AML-193 (cell line): Measurements from ENCODE around the gene APP.

Experiments
- DNase-seq, 2 experiments: peaks; one replicate each; lab custom pipeline; 2025; lab: John Stamatoyannopoulos, UW

Gene APP

GRCh38 chr21:26170471-26171257 is at the start of gene APP:
TSS of gene APP (minus strand) at chr21:26170770. CDS start at chr21:26170620, 150 bp downstream.
- peak; percentile 30 to 50 for DNase-seq

- DNase-seq, result no peak
These were observed 41.6 kb upstream of the APP start for GRCh38 chr21:26212220-26212619.

- no peak for DNase-seq
These were observed 40.0 kb upstream of the APP start for GRCh38 chr21:26210614-26211013.

GRCh38 chr21:26207021-26207420 is 36.5 kb upstream of the APP start:
- DNase-seq, result no peak

- no peak for DNase-seq
These were observed 28.9 kb upstream of the APP start for GRCh38 chr21:26199456-26199855.

- DNase-seq, result no peak
These were observed 25.1 kb upstream of the APP start for GRCh38 chr21:26195708-26196107.

GRCh38 chr21:26194811-26195251 is 24.3 kb upstream of the APP start:
- no peak for DNase-seq

- no peak for DNase-seq
These were observed 23.8 kb upstream of the APP start for GRCh38 chr21:26194326-26194725.

GRCh38 chr21:26191609-26192008 is 21.0 kb upstream of the APP start:
- DNase-seq, result no peak

- no peak for DNase-seq
These were observed 17.9 kb upstream of the APP start for GRCh38 chr21:26188422-26188821.

- DNase-seq, result no peak
These were observed 14.9 kb upstream of the APP start for GRCh38 chr21:26185446-26185845.

GRCh38 chr21:26185021-26185420 is 14.5 kb upstream of the APP start:
- DNase-seq, result no peak

GRCh38 chr21:26179501-26179900 is 8.9 kb upstream of the APP start:
- DNase-seq, result no peak

GRCh38 chr21:26177746-26178426 is 7.3 kb upstream of the APP start:
- no peak for DNase-seq

- no peak for DNase-seq
These were observed 6.6 kb upstream of the APP start for GRCh38 chr21:26177187-26177586.

- DNase-seq, result no peak
These were observed 909 bp upstream of the APP start for GRCh38 chr21:26171258-26172100.

GRCh38 chr21:26169611-26170470 is 729 bp downstream of the APP start:
- DNase-seq, result no peak

GRCh38 chr21:26169061-26169610 is 1.4 kb downstream of the APP start:
- DNase-seq, result peak; percentile 27 to 39

GRCh38 chr21:26168371-26168770 is 2.2 kb downstream of the APP start:
- peak; percentile 22 to 40 for DNase-seq

- DNase-seq, result no peak
These were observed 3.0 kb downstream of the APP start for GRCh38 chr21:26167593-26167992.

GRCh38 chr21:26165331-26165730 is 5.2 kb downstream of the APP start:
- DNase-seq, result peak in 1 of 2 experiments; percentile 17
